CD4-positive, alpha-beta T cell treated with Interleukin-6 at 100 ng/mL for 8 hours (primary cell): Measurements from ENCODE around the gene CFAP46.
"Not testable (repeated sequence)": the region's sequence is repeated elsewhere in the genome, so short reads cannot be mapped to it uniquely, and the experiment has no call there.

ENCODE experiments used
- DNase-seq: peaks from one replicate; pipeline ENCODE4 v3.0.0-alpha.2; 2020; ENCODE audit warnings: mixed read lengths, low spot score

The CFAP46 gene

DNA sequence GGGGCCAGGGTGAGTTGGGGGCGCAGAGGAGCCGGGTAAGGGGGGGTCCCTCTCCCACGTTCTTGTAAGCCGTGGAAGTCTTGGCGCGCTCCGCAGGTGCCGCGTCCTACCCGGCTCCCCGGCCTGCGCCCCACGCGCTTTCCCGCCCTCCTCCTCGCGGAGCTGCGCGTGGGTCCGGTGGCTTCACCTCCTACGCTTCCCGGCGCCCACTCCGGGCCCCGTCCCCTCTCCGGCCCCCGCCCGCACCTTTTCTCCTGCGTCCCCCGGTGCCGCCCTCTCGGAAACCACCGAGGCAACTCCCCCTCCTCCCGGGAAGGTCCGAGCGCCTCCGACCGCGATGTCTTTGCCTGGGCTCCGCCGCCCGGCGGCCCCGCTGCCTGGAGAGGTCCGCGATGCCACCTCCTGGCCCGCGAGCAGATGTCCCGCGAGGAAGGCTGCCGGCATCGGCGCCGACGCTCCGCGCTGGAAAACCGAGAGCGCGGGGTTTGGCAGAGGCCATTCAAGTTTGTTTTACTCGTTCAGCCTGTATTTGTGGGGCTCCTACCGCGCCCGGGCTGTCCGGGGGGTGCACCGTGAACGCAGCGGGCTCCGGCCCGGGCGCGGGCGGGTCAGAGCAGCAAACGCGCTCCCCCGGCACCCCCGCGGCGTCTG, 154.1 kb downstream of the CFAP46 start:
- no peak for DNase-seq

DNA sequence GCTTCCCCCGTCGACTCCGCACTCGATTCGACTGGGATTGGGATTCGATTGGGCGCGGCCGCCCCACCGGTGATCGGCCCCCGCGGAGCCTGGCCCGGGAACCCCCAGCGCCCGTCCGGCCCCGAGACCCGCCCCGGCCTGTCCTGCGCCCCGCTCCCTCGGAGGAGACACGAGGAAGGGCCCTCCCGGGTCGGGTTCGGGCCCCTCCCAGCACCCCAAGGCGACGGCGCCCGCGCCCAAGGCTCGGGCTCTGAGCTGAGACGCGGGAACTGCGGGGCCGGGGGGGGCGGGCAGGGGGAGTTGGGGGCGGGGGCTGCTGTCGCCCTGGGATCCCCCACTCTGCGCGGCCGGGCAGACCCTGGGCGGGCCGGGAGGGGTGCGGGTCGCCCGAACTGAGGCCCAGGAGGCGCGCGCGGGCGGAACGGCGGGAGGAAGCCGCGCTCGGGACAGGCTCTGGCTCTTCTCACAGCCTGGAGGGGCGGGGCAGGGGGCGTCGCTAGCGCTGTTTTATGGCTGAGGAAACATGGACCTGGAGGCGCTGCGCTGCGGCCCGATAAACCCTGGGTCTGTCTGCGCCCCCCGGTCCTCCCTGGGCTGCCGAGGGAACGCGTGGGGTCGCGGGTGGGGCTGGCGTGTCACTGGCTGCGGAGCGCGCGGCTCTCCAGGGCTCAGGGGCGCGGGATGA, 154.7 kb downstream of the CFAP46 start:
- DNase-seq: no peak

GRCh38 chr10:132786884-132787494, 155.4 kb downstream of the CFAP46 start:
- no peak for DNase-seq

GRCh38 chr10:132786476-132786883, 155.9 kb downstream of the CFAP46 start:
- DNase-seq: no peak

GRCh38 chr10:132785723-132786475, 156.5 kb downstream of the CFAP46 start, which contains the start of gene NKX6-2:
TSS of gene NKX6-2 (minus strand) at chr10:132786147. CDS start at chr10:132785948, 199 bp downstream.
- no peak for DNase-seq

DNA sequence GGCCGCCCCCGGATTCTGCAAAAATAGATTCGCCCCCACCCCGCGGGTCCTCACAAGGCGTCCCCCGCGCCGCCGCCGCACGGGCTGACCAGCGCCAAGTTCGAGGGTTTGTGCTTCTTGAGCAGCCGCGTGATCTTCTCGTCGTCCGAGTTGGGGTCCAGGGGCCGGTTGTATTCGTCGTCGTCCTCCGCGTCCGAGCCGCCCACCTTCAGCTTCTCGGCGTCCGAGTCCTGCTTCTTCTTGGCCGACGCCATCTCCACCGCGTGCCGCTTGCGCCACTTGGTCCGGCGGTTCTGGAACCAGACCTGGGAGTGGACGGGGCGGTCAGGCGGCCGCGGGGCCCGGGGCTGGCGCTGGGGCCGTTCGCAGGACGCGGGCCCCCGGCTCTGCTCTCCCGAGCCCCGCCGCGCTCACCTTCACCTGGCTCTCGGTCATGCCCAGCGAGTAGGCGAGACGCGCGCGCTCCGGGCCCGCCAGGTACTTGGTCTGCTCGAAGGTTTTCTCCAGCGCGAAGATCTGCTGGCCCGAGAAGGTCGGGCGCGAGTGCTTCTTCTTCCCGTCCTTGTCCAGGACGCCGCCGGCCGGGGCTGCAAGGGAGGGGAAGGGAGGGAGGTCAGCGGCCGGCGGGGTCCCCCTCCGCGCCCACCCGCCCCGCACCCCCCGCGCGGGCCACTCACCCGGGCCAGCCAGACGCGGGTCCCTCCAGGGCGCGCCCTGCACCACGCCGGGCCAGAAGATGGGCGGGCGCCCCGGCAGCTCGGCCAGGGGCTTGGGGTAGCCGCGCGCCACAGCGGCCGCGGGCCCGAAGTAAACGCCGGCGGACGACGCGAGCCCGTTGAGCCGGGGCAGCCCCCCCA, 157.3 kb downstream of the CFAP46 start:
- DNase-seq: no peak

DNA sequence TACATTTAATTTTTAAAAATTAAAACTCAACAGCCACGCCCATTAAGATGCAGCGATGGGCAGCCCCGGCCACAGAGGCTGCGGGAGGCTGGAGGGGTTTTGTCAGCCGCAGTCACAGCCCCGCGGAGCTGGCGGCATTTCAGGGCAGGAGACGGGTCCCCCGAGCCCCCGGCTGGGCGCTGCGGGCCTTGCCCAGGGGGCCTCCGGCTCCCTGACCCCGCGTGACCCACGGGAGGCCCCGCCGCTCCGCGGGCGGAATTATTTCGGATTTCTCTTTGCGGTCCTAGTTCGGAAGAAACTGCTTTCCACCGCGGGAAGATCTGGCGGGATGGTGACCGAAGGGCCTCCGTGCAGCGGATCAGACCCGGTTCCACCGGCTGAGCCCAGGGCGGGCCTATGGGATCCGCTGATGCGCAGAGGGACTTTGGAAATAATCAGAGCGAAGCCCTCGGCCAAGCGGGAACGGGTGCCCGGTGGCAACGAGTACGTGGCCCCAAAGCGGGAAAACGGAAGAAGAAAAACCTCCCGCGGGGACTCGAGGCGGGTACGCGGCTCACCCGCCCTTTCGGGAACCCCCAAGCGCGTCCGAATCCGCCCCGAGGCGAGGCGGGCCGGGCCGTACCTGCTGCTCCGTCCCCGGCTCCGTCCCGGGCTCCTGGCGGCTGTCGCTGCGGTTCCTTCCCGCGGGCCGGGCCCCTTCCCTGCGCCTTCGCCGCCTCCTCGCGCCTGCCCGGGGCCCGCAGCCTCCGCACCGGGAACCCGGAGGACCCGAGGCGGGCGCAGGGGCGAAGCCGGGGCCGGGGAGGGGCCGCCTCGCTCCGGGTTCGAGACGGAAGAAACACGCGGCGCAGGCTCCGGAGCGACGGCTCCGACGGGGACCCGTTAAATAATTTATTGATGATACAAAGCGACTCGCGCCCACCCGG, 158.2 kb downstream of the CFAP46 start:
- no peak for DNase-seq

DNA sequence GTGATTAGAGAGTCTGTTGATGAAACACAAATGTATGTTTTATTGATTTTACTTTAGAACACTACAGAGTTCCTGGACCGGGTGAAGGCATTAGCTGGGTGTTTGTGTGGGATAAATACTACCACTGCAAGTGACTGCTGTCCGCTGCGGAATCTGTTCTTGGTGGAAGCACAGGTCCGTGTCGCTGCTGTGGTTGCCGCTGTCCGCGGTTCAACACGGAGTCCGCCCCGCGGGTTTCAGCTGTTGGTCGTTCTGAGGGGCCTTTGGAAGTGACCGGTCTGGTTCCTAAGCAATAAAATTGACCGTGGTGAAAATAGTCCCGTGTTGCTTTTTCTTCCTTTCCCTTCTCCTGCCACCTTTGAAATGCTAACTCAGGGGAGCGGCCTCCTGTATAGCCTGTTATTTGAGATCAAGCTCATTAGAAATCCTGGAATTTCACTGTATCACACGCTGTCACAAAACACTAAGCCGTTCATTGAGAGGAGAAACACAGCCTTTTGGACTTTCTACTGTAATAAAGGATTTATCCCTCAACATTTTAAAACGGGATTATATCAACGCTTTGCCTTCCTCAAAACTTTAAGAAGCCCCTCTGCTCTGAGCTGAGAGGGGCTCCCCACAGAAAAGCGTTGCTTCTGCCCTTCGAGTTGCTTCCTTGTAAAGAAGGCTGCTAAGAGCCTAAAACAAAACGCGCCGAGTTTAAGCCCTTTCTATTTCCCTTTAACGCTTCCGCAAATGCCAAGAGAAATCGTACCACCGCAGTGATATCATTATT, 159.0 kb downstream of the CFAP46 start:
- no peak for DNase-seq

DNA sequence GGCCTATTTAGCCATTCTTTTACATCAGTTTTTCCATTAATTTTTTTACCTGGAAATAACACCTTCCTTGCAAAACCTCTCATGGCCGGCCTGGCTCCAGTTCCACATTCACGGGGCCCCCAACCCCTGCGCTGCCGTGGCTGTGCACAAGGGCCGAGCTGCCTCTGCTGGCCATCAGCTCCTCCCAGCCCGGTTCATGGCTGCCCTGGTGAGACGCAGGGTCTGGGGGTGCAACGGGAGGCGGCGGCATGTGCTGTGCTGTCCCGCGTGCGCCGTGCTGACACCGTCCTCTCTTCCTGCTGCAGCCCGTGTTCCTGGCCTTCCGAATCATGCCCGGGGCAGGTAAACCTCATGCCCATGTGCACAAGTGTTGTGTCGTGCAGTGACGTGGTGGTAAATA, 160.8 kb downstream of the CFAP46 start:
- no peak for DNase-seq

DNA sequence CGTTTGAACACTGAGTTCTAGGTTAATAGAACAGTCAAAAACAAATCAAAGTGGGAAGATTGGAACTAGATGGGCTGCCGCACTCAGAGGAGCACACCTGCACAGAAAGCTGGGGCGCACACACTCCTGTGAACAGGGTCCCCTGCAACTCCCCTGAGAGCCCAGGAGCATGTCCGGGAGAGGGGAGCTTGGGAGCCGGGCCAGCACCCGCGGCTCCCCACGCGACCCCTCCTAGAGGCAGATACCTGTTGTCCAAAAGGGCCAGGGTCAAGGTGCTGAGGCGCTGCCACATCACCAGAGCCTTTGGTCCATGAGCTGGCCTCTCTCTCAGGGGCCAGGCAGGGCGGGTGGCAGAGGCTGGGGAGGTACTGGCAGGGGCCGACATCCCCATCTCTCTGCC, 162.0 kb downstream of the CFAP46 start:
- no peak for DNase-seq

GRCh38 chr10:132779549-132780294, 162.6 kb downstream of the CFAP46 start:
- DNase-seq: no peak

- DNase-seq: no peak
These were observed 164.9 kb downstream of the CFAP46 start for GRCh38 chr10:132777441-132777840.

- no peak for DNase-seq
These were observed 165.5 kb downstream of the CFAP46 start for GRCh38 chr10:132776821-132777220.

DNA sequence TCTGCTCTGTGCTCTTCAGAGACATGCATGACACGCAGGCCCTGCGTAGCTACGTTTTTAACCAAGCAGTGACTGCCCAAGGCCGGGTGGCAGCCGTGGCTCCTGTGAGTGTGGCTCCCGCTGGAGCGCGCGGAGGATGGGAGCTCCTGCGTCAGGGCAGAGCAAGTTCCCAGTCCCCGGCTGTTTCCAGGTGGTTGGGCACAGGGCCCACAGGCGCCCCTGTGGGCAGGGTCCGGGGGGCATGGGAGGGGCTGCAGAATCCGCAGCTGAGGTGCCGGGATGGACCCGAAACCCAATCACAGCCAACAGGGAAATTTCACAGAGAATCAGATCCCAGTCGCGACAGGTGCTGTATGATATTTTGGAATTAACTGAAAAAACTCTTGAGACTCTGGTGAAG, 166.2 kb downstream of the CFAP46 start:
- no peak for DNase-seq

GRCh38 chr10:132774902-132775863, 167.2 kb downstream of the CFAP46 start:
- DNase-seq: no peak

DNA sequence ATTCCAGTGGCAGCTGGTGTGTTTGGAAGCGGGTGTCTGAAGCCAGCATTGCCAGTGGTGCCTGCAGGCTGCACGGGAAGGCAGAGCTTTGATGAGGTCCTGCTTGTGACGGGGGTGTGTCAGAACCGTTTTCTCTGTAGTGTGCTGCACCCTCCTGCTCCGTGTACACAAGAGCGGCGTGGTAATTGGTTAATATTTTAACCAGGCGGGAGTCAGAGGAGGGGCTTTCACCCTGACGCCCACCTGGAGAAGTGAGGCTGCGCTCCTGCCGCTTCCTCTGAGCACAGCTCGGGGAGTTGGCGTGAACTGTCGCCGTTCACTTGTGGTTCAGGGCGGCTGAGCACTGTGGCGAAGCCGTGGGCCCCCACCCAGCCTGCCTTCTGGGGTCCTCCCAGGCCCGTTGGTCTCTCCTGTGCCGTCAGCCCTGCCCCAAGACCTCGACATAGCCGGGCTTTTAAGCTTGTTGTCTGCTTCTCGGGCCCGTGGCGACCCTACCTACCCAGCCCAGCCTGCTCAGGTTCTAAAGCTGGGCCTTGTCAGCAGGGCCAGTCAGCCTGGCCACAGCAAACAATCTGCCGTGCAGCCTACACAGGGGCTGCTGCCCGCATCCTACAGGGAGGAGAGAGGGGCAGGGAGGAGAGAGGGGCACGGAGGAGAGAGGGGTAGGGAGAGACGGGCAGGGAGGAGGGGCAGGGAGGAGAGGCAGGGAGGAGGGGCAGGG, 168.0 kb downstream of the CFAP46 start:
- no peak for DNase-seq

DNA sequence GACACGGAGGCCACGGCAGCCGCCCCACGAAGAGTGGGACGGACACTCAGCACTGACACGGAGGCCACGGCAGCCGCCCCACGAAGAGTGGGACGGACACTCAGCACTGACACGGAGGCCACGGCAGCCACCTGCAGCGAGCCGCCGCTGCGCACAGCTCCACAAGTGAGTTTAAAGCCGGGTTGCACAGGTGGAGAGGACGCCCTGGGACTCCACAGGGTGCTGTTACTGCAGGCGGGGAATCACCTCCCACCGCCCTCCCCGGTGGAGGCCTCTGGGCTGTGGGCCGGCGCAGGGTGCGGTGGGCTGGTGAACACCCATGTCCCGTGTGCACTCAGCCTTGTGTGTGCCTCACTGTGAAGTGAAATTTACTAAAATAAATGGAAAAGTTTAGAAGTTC, 169.6 kb downstream of the CFAP46 start:
- not testable (repeated sequence) for DNase-seq
